Activated CD4-positive, alpha-beta T cell treated with anti-CD3 and anti-CD28 coated beads, Interleukin-2, amount 10 ng/mL, durations not matched to agents 7 days and 5 days (primary cell): Measurements from ENCODE around the gene PALM2AKAP2. TPM values are rescaled to one million over a fixed set of nuclear protein-coding genes. Genes with fewer than 3 reads are reported as not detected.
"Not testable (repeated sequence)": the region's sequence is repeated elsewhere in the genome, so short reads cannot be mapped to it uniquely, and the experiment has no call there.

Experiments used
- CTCF ChIA-PET: fragments of 350-600 bp; sonication (Branson Sonifier 250); formaldehyde crosslinking; loops from one replicate; lab custom pipeline; 2021; ENCODE audit warnings: antibody characterized with exemption; lab: Charles Lee
- POLR2A ChIA-PET: fragments of 350-600 bp; sonication (Branson Sonifier 250); formaldehyde crosslinking; loops from one replicate; lab custom pipeline; 2021; ENCODE audit warnings: antibody characterized with exemption; lab: Charles Lee
- DNase-seq: peaks from one replicate; pipeline ENCODE4 v3.0.0-alpha.2; 2020
- H3K27ac Mint-ChIP-seq: one replicate; pipeline ENCODE4 v1.8.0; 2021; ENCODE audit warnings: mild to moderate bottlenecking, moderate library complexity, mixed read lengths
- H3K27me3 Mint-ChIP-seq: one replicate; pipeline ENCODE4 v1.8.0; 2021; ENCODE audit warnings: mixed read lengths
- H3K36me3 Mint-ChIP-seq: one replicate; pipeline ENCODE4 v1.8.0; 2021; ENCODE audit warnings: low read depth, mixed read lengths
- H3K4me1 Mint-ChIP-seq: one replicate; pipeline ENCODE4 v1.8.0; 2021; ENCODE audit warnings: mixed read lengths
- H3K4me3 Mint-ChIP-seq: one replicate; pipeline ENCODE4 v1.8.0; 2021; ENCODE audit warnings: mild to moderate bottlenecking, moderate library complexity, mixed read lengths
- H3K9me3 Mint-ChIP-seq: one replicate; pipeline ENCODE4 v1.8.0; 2021; ENCODE audit warnings: mixed read lengths
- total RNA-seq, 2 experiments: library from RNA; stranded (reverse); gene quantifications; one replicate each; pipeline ENCODE4 v1.2.3, GENCODE V29; 2021

The PALM2AKAP2 gene
- total RNA-seq, 2 experiments from 2014 or later = 0.19 TPM; not detected in 1

DNA sequence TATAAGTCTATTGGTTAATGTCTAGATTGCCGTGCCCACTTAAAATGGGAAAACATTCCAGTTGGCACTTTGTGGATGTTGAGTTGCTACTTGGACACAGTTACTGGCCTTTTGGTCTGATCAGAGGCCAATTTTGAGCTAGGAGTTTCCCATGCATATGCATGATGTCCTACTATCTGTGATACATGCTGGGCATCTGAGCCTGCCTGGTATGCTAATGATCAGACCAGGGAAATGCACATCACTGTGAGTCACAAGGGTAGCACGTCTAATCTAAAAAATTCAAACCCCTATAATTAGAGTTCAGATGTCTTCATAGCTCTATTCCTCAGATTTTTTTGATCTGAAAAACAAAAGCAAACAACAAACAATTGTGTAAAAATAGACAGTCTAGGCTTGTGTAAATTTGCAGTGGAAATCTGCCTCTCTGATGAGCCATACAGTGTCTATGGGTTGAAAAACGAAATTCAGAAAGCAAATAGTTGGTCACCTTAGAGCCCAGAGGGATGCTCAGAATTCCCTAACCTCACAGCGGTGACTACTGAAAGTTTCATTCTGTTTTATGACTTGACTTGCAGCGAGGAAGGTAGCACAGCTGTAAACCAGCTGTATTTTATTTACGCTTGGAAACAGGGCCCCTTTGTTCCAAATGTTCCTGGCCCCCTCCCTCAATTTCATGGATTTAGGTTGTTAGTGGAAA, 37.3 kb downstream of the PALM2AKAP2 start:
- no peaks in the 10 kb centered on the region for H3K9me3 Mint-ChIP-seq
- H3K27me3 Mint-ChIP-seq = peaks cover 10% of the 10 kb centered on the region
- ChIA-PET POLR2A (no interaction called here), CTCF (interaction anchor here (1.1 to 1.5 kb wide), 2 partner anchors 14 to 49 kb away, joined by 3 read pairs; no protein-coding TSS in a partner anchor)
- no peaks in the 10 kb centered on the region for H3K36me3 Mint-ChIP-seq
- H3K4me3 Mint-ChIP-seq = no peak overlapping the region
- H3K27ac Mint-ChIP-seq = no peak overlapping the region
- no peak for DNase-seq
- peaks cover 1% of the 10 kb centered on the region for H3K4me1 Mint-ChIP-seq

DNA sequence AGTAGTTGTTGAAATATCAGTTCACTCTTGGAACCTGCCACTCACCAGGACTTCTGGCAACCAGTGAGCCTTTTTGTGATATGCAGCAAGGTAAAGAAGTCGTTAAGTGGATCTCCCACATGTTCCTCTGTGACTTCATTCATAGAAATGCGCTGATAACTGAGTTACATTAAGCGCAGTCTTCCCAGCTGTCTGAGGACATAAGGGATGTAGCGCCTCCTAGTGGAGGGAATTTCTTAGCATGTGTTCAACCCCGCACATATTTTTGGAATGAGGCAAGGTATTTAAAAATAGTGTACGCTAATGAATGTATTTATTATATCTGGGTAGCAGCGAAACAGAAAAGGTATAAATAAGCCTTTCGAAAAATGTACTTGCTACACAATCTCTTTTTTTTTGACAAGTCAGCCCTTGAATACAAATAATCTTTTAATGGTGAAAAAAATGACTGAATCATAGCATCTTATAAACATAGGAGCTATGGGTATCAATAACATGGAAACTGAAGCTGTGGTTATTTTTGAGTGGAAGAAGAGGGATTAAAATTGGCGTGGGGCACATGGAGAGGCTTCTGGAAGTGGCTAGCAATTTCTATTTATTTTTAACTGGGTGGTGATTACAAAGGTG, 38.0 kb downstream of the PALM2AKAP2 start:
- DNase-seq = peak; percentile 68
- Mint-ChIP-seq H3K27me3 (peaks cover 10% of the 10 kb centered on the region), H3K4me1 (no peaks in the 10 kb centered on the region), H3K36me3 (no peaks in the 10 kb centered on the region), H3K4me3 (no peak overlapping the region), H3K9me3 (no peaks in the 10 kb centered on the region), H3K27ac (no peak overlapping the region)
- POLR2A ChIA-PET = interaction anchor here (0.6 kb wide), 1 partner anchor 249 kb away, joined by 4 read pairs; no protein-coding TSS in a partner anchor
- CTCF ChIA-PET = interaction anchor here (0.9 to 1.1 kb wide), 2 partner anchors 15 to 29 kb away, joined by 3 read pairs; no protein-coding TSS in a partner anchor

DNA sequence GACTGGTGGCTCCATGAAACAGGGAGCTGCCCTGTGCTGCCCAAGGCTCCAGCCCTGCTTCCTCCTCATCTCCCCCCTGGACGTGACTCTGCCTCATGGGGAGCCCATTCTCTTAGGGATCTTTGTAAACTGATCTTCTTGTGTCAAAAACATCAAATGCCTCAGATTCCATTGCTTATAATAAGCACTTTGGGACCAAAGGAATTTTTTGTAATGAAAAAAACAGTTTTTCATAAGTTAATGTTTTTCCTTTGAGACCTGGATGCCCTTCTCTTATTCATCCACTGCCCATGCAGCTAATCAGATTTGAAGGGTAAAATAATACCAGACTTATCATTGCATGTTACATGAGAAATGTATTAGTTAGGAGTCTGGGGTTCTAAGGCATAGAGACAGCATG, 41.7 kb downstream of the PALM2AKAP2 start:
- Mint-ChIP-seq H3K4me1 (no peaks in the 10 kb centered on the region), H3K36me3 (no peaks in the 10 kb centered on the region), H3K9me3 (no peaks in the 10 kb centered on the region), H3K4me3 (no peak overlapping the region), H3K27ac (no peak overlapping the region), H3K27me3 (peaks cover 14% of the 10 kb centered on the region)
- POLR2A ChIA-PET = no interaction called here
- DNase-seq = no peak
- CTCF ChIA-PET = no interaction called here

DNA sequence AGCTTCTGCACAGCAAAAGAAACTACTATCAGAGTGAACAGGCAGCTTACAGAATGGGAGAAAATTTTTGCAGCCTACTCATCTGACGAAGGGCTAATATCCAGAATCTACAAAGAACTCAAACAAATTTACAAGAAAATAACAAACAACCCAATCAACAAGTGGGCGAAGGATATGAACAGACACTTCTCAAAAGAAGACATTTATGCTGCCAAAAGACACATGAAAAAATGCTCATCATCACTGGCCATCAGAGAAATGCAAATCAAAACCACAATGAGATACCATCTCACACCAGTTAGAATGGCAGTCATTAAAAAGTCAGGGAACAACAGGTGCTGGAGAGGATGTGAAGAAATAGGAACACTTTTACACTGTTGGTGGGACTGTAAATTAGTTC, 45.4 kb downstream of the PALM2AKAP2 start:
- H3K4me3 Mint-ChIP-seq, POLR2A ChIA-PET, H3K36me3 Mint-ChIP-seq, H3K27ac Mint-ChIP-seq, H3K4me1 Mint-ChIP-seq, CTCF ChIA-PET, H3K9me3 Mint-ChIP-seq, DNase-seq: not testable (repeated sequence)
- H3K27me3 Mint-ChIP-seq = peaks cover 19% of the 10 kb centered on the region

DNA sequence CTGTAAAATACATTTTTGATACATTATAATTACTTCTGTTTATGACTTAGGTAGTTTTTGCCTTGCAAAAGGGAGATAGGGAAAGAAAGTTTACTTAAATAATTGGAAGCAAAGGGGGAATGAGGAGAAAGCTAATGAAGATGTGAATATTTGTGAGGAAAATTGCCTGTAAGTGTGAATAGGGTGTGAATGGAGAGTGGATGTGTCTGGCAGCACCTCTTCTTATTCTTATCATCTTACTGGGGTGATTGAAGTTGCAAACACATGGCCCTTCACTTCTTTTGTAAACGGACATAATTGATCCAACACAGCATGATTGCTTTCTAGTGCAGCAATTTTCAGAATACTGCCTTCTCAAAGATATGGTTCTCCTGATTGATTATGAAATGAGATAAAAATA, 46.6 kb downstream of the PALM2AKAP2 start:
- no peak for DNase-seq
- ChIA-PET CTCF (no interaction called here), POLR2A (no interaction called here)
- H3K36me3 Mint-ChIP-seq = no peaks in the 10 kb centered on the region
- no peaks in the 10 kb centered on the region for H3K9me3 Mint-ChIP-seq
- H3K4me3 Mint-ChIP-seq = no peak overlapping the region
- H3K4me1 Mint-ChIP-seq = no peaks in the 10 kb centered on the region
- H3K27ac Mint-ChIP-seq = no peak overlapping the region
- peaks cover 22% of the 10 kb centered on the region for H3K27me3 Mint-ChIP-seq

DNA sequence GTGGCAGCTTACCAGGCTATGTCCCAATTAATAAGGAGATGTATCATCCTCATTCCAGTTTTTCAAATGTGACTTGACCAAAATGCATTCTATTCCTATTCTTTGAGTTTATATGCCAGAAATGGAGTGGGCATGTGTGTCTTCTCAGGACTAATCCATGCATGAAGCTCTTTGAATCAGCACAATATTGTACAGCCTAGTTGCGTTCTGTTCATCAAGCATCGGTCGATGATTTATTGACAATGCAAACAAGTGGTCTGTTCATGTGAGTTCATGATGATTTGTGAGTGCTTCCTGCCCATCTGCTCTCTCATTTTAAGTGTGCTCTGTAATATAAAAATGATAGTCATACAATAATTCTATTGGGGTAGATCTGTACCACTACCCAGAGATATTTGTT, 48.3 kb downstream of the PALM2AKAP2 start:
- ChIA-PET POLR2A (no interaction called here), CTCF (no interaction called here)
- peaks cover 22% of the 10 kb centered on the region for H3K27me3 Mint-ChIP-seq
- no peak overlapping the region for H3K4me3 Mint-ChIP-seq
- no peaks in the 10 kb centered on the region for H3K4me1 Mint-ChIP-seq
- H3K36me3 Mint-ChIP-seq = no peaks in the 10 kb centered on the region
- no peaks in the 10 kb centered on the region for H3K9me3 Mint-ChIP-seq
- H3K27ac Mint-ChIP-seq = no peak overlapping the region
- no peak for DNase-seq
